Ovary (tissue), 9 donors: Measurements from ENCODE around the gene CRYL1. TPM values are rescaled to one million over a fixed set of nuclear protein-coding genes. Genes with fewer than 3 reads are reported as not detected.

ENCODE experiments used
- DNase-seq, 5 donors: peaks; one replicate each; pipeline ENCODE4 v3.0.0-alpha.2; 2019 to 2020
- H3K27ac ChIP-seq, 2 donors: fragments of 200-600 bp; one replicate each; pipeline versions ENCODE4 v1.5.1 to v1.8.0; 2019 to 2022
- H3K27me3 ChIP-seq: fragments of 200-600 bp; one replicate; pipeline ENCODE4 v1.8.0; 2022
- H3K36me3 ChIP-seq: fragments of 200-600 bp; sonication (generic); one replicate; pipeline ENCODE4 v1.5.1; 2019
- H3K4me1 ChIP-seq: one replicate; pipeline ENCODE4 v1.8.1; 2013; ENCODE audit warnings: mild to moderate bottlenecking, moderate library complexity; ENCODE audit not compliant: insufficient read depth
- H3K4me3 ChIP-seq: fragments of 200-600 bp; sonication (generic); one replicate; pipeline ENCODE4 v1.5.1; 2017
- H3K9me3 ChIP-seq, 2 donors: fragments of 200-600 bp in 1 of 2; sonication (generic) in 1 of 2; one replicate each; pipeline versions ENCODE4 v1.5.1 to v1.8.1; 2013 to 2019; ENCODE audit warnings: mild to moderate bottlenecking in 1 of 2, moderate library complexity in 1 of 2
- CTCF ChIP-seq, 3 donors: fragments of 450-650 bp in 2 of 3; fragments of 200-600 bp in 1 of 3; IDR thresholded peaks; one replicate each; pipeline versions ENCODE4 v1.5.1 to v1.8.0; 2016 to 2022; ENCODE audit warnings: antibody characterized with exemption in 3 of 3, mild to moderate bottlenecking in 1 of 3
- EP300 ChIP-seq: sonication (generic); formaldehyde crosslinking; IDR thresholded peaks from one replicate; pipeline ENCODE4 v1.6.1; 2017; ENCODE audit warnings: antibody characterized with exemption
- POLR2A ChIP-seq: fragments of 450-650 bp; IDR thresholded peaks from one replicate; pipeline ENCODE4 v1.6.1; 2017; ENCODE audit warnings: antibody characterized with exemption, mild to moderate bottlenecking, moderate library complexity
- WGBS, 3 donors: extraction: QIAGEN DNeasy Blood & Tissue Kit in 1 of 3; methylation state at CpG; one replicate each; pipeline versions ENCODE4 v1.1.5 to v1.1.7; 2013 to 2017; 5-methylcytosine and 5-hydroxymethylcytosine counted together
- intact Hi-C, 4 donors: fragments of 100-400 bp; cut with DNase I; formaldehyde crosslinking; loops; one replicate each; pipeline versions ENCODE4 v1.11.0 to v1.15.1; 2022 to 2023
- polyA plus RNA-seq, 2 donors: library from polyadenylated mRNA; stranded (reverse); fragments of 200-250 nt in 1 of 2; fragments of 350-450 nt in 1 of 2; fragmentation: Illumina TruSeq in 1 of 2; extraction: RNeasy Lipid Tissue Mini Kit (QIAGEN cat#74804) in 1 of 2; gene quantifications; one replicate each; pipeline ENCODE4 v1.2.3, GENCODE V29; 2013 to 2014
- total RNA-seq, 7 donors: library from RNA; depleted of rRNA in 2 of 7; stranded (reverse); fragments of >200 nt in 2 of 7; fragmentation: NEBNext Ultra II Directional in 3 of 7; extraction: Animal tissue kit (Norgen Biotek cat#: 25700) in 3 of 7; gene quantifications; one replicate each; pipeline versions ENCODE4 v1.1.0 to v1.2.4, GENCODE V29; 2016 to 2023
- donor health status: DM: no; HTN: no; CAD: no; lungs with moderate emphysema.
- donor health status: DM: no; HTN: no; CAD: no.
- donor health status: Bipolar disorder and iron deficiency.
- donor health status: DM: yes; HTN: yes; CAD: no.
- donor health status: DM: no; HTN: no; CAD: no.
- donor health status: DM: yes; HTN: yes; CAD: no.

CRYL1 gene
- total and polyA plus RNA-seq, 9 donors = 17.3 to 41.7 (median 25.8) TPM

DNA sequence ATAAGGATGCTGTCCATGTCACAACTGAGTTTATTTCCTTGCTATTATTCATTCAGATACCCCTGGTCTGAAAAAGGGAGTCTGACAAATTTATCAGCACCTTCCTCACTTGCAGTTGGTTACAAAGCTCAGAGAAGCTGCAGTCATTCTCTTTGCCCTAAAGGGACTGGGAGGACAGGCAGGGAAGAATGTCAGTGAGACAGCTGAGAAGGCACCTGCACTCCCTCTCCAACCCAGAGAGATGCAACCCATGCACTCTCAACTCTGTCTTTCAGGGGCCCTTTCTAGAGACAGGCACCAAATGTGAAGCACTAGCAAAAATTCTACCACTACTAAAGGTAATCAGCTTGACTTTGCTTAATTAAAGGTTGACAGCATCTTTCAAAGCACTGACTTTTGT, 83.3 kb downstream of the CRYL1 start:
- H3K4me1 ChIP-seq = no peaks in the 10 kb centered on the region
- no peaks in the 10 kb centered on the region for H3K36me3 ChIP-seq
- no peak overlapping the region for H3K4me3 ChIP-seq
- intact Hi-C loops = no loop called here
- H3K27ac ChIP-seq = no peak overlapping the region
- no peaks in the 10 kb centered on the region for H3K9me3 ChIP-seq
- DNase-seq = no peak
- no peaks in the 10 kb centered on the region for H3K27me3 ChIP-seq
- TF ChIP-seq EP300 (no peak), POLR2A (no peak), CTCF (IDR thresholded peaks at IDR 0.05) (no peak)

GRCh38 chr13:20441879-20442278, 83.8 kb downstream of the CRYL1 start:
- Histone ChIP-seq H3K27ac (no peak overlapping the region), H3K9me3 (no peaks in the 10 kb centered on the region), H3K36me3 (no peaks in the 10 kb centered on the region), H3K27me3 (no peaks in the 10 kb centered on the region), H3K4me3 (no peak overlapping the region), H3K4me1 (no peaks in the 10 kb centered on the region)
- DNase-seq = no peak
- TF ChIP-seq POLR2A = no peak
- no peak for TF ChIP-seq CTCF (IDR thresholded peaks at IDR 0.05)
- no peak for TF ChIP-seq EP300
- WGBS, 3 donors = 83 to 85% (median 85%) methylated on average over 2 of the region's 2 CpGs
- intact Hi-C loops = no loop called here

DNA sequence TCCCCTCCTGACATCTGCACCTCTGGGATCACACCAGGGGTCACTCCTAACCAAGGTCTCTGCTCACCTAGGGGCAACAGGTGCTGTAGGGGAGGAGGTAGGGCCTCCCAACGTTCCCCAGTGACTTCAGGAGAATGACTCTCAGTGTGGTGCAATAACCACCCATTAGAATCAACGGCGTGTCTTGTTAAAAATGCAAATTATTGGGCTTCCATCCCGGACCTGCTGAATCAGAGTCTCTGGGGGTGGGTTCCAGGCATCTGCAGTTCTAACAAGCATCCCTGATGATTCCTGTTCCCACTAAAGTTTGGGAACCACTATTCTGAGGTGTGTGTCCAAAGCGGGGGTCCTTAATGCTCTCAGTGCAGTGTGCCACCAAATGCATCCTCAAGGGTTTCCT, 84.6 kb downstream of the CRYL1 start:
- DNase-seq = no peak
- no peaks in the 10 kb centered on the region for H3K36me3 ChIP-seq
- no peaks in the 10 kb centered on the region for H3K4me1 ChIP-seq
- H3K4me3 ChIP-seq = no peak overlapping the region
- H3K27me3 ChIP-seq = no peaks in the 10 kb centered on the region
- H3K9me3 ChIP-seq = no peaks in the 10 kb centered on the region
- intact Hi-C loops = no loop called here
- H3K27ac ChIP-seq = no peak overlapping the region
- WGBS, 3 donors = 63 to 70% (median 68%) methylated on average over 5 of the region's 5 CpGs
- TF ChIP-seq CTCF (IDR thresholded peaks at IDR 0.05) (no peak), EP300 (no peak), POLR2A (no peak)

DNA sequence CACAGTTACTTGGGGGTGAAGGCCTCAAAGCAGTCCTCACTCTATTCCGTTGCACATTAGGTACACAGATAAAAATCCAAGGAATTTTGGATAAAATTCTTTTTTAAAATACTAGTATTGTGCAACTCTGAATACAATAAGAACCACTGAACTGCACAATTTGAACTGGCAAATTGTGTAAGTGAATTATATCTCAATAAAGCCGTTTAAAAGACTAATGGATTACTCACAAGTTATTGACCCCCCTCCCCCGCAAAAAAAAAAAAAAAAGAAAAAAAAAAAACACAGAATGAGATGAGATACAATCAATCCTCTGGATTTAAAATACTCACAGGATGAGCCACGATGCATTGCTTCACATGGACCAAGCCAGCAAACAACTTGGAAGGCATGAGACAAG, 86.4 kb downstream of the CRYL1 start:
- DNase-seq = no peak
- H3K27me3 ChIP-seq = no peaks in the 10 kb centered on the region
- H3K4me1 ChIP-seq = no peaks in the 10 kb centered on the region
- no peak overlapping the region for H3K27ac ChIP-seq
- H3K9me3 ChIP-seq = no peaks in the 10 kb centered on the region
- no peak overlapping the region for H3K4me3 ChIP-seq
- intact Hi-C loops = no loop called here
- WGBS, 3 donors = 74 to 85% (median 75%) methylated on average over 4 of the region's 4 CpGs
- TF ChIP-seq EP300 = no peak
- no peak for TF ChIP-seq POLR2A
- TF ChIP-seq CTCF (IDR thresholded peaks at IDR 0.05) = no peak
- no peaks in the 10 kb centered on the region for H3K36me3 ChIP-seq

DNA sequence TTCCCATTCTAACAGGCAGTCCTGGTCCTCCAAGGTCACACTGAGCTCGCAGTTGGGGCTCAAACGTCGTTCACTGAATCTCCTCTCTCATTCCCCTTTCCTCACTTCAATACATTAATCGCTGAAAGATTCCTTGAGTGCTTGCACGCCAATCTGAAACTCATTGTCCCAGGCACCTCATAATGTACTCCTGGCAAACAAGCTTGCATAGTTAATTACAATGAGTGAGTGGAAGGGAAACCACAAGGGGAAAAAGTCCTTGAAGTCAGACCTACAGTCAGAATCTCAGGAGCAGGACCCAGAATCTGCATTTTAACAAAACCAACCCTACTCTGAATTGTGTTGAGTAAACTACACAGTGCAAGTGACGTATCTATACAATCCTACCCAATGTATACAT, 86.9 kb downstream of the CRYL1 start:
- Histone ChIP-seq H3K27me3 (no peaks in the 10 kb centered on the region), H3K27ac (no peak overlapping the region), H3K36me3 (no peaks in the 10 kb centered on the region), H3K4me3 (no peak overlapping the region), H3K4me1 (no peaks in the 10 kb centered on the region), H3K9me3 (no peaks in the 10 kb centered on the region)
- WGBS, 3 donors = 88 to 93% (median 90%) methylated on average over 6 of the region's 6 CpGs
- intact Hi-C loops = no loop called here
- no peak for TF ChIP-seq CTCF (IDR thresholded peaks at IDR 0.05)
- no peak for TF ChIP-seq POLR2A
- no peak for TF ChIP-seq EP300
- DNase-seq = no peak
